ENCODE results near the gene CTNND2.

Gene CTNND2

GRCh38 chr5:11579351-11579750, 324.9 kb downstream of the CTNND2 start:
- Mint-ChIP-seq H3K27me3 (no peaks in the 10 kb centered on the region), H3K9me3 (no peaks in the 10 kb centered on the region), H3K4me1 (no peaks in the 10 kb centered on the region), H3K4me3 (no peak overlapping the region), H3K27ac (no peak overlapping the region)
- ATAC-seq (no peak), DNase-seq (no peak)

GRCh38 chr5:11574787-11575186, 329.5 kb downstream of the CTNND2 start:
- H3K4me3 Mint-ChIP-seq, result no peak overlapping the region
- no peaks in the 10 kb centered on the region for H3K27me3 Mint-ChIP-seq
- no peak overlapping the region for H3K27ac Mint-ChIP-seq
- H3K4me1 Mint-ChIP-seq, result no peaks in the 10 kb centered on the region
- no peak for DNase-seq
- no peak for ATAC-seq
- H3K9me3 Mint-ChIP-seq, result no peaks in the 10 kb centered on the region

- Mint-ChIP-seq H3K9me3 (no peaks in the 10 kb centered on the region), H3K4me1 (no peaks in the 10 kb centered on the region), H3K27me3 (no peaks in the 10 kb centered on the region), H3K27ac (no peak overlapping the region), H3K4me3 (no peak overlapping the region)
- ATAC-seq (no peak), DNase-seq (no peak)
These were observed 330.9 kb downstream of the CTNND2 start for GRCh38 chr5:11573140-11573992.

- Mint-ChIP-seq H3K9me3 (peaks cover 4 to 5% of the 10 kb centered on the region in 2 donors), H3K27me3 (no peaks in the 10 kb centered on the region), H3K4me1 (no peaks in the 10 kb centered on the region), H3K4me3 (no peak overlapping the region), H3K27ac (no peak overlapping the region)
- DNase-seq (no peak), ATAC-seq (no peak)
These were observed 339.5 kb downstream of the CTNND2 start for GRCh38 chr5:11564706-11565105.

GRCh38 chr5:11563822-11564221, 340.4 kb downstream of the CTNND2 start:
- H3K4me3 Mint-ChIP-seq, result no peak overlapping the region
- H3K27ac Mint-ChIP-seq, result no peak overlapping the region
- no peaks in the 10 kb centered on the region for H3K4me1 Mint-ChIP-seq
- H3K27me3 Mint-ChIP-seq, result no peaks in the 10 kb centered on the region
- ATAC-seq, result no peak
- no peak for DNase-seq
- H3K9me3 Mint-ChIP-seq, result peaks cover 4 to 7% of the 10 kb centered on the region in 2 donors

GRCh38 chr5:11560915-11561697, 343.1 kb downstream of the CTNND2 start:
- no peak for DNase-seq
- Mint-ChIP-seq H3K27me3 (no peaks in the 10 kb centered on the region), H3K9me3 (peaks cover 4 to 15% of the 10 kb centered on the region in 2 donors), H3K4me3 (no peak overlapping the region), H3K4me1 (no peaks in the 10 kb centered on the region), H3K27ac (no peak overlapping the region)
- no peak for ATAC-seq

- no peaks in the 10 kb centered on the region for H3K4me1 Mint-ChIP-seq
- H3K4me3 Mint-ChIP-seq, result no peak overlapping the region
- H3K9me3 Mint-ChIP-seq, result peaks cover 4 to 15% of the 10 kb centered on the region in 2 donors
- no peaks in the 10 kb centered on the region for H3K27me3 Mint-ChIP-seq
- H3K27ac Mint-ChIP-seq, result no peak overlapping the region
- DNase-seq (no peak), ATAC-seq (no peak)
These were observed 347.2 kb downstream of the CTNND2 start for GRCh38 chr5:11557063-11557462.

GRCh38 chr5:11555171-11555570, 349.1 kb downstream of the CTNND2 start:
- peaks cover 4 to 20% of the 10 kb centered on the region in 2 donors for H3K9me3 Mint-ChIP-seq

GRCh38 chr5:11547730-11548129, 356.5 kb downstream of the CTNND2 start:
- H3K27ac Mint-ChIP-seq, result no peak overlapping the region
- H3K27me3 Mint-ChIP-seq, result no peaks in the 10 kb centered on the region
- H3K9me3 Mint-ChIP-seq, result peaks cover 0 to 6% of the 10 kb centered on the region in 2 donors
- ATAC-seq (no peak), DNase-seq (no peak)
- no peaks in the 10 kb centered on the region for H3K4me1 Mint-ChIP-seq
- H3K4me3 Mint-ChIP-seq, result no peak overlapping the region

More at GRCh38 chr5:11555171-11555570, 349.1 kb downstream of the CTNND2 start:
- no peak for ATAC-seq
- H3K27ac Mint-ChIP-seq, result no peak overlapping the region
- DNase-seq, result no peak
- no peaks in the 10 kb centered on the region for H3K4me1 Mint-ChIP-seq
- H3K27me3 Mint-ChIP-seq, result no peaks in the 10 kb centered on the region
- H3K4me3 Mint-ChIP-seq, result no peak overlapping the region

GRCh38 chr5:11547140-11547539, 357.1 kb downstream of the CTNND2 start:
- Mint-ChIP-seq H3K27me3 (no peaks in the 10 kb centered on the region), H3K4me3 (no peak overlapping the region), H3K9me3 (peaks cover 0 to 6% of the 10 kb centered on the region in 2 donors), H3K4me1 (no peaks in the 10 kb centered on the region), H3K27ac (no peak overlapping the region)
- ATAC-seq (no peak), DNase-seq (no peak)

GRCh38 chr5:11540112-11540511, 364.1 kb downstream of the CTNND2 start:
- Mint-ChIP-seq H3K27ac (no peak overlapping the region), H3K9me3 (no peaks in the 10 kb centered on the region), H3K4me1 (no peaks in the 10 kb centered on the region), H3K27me3 (no peaks in the 10 kb centered on the region), H3K4me3 (no peak overlapping the region)
- no peak for DNase-seq
- no peak for ATAC-seq

GRCh38 chr5:11531811-11532555, 372.3 kb downstream of the CTNND2 start:
- Mint-ChIP-seq H3K4me1 (no peaks in the 10 kb centered on the region), H3K4me3 (no peak overlapping the region), H3K27me3 (no peaks in the 10 kb centered on the region), H3K27ac (no peak overlapping the region), H3K9me3 (no peaks in the 10 kb centered on the region)
- DNase-seq (no peak), ATAC-seq (no peak)

GRCh38 chr5:11528720-11529119, 375.5 kb downstream of the CTNND2 start:
- Mint-ChIP-seq H3K9me3 (no peaks in the 10 kb centered on the region), H3K4me3 (no peak overlapping the region), H3K27ac (no peak overlapping the region), H3K27me3 (no peaks in the 10 kb centered on the region), H3K4me1 (no peaks in the 10 kb centered on the region)
- ATAC-seq (no peak), DNase-seq (no peak)

GRCh38 chr5:11527652-11528349, 376.4 kb downstream of the CTNND2 start:
- no peak overlapping the region for H3K27ac Mint-ChIP-seq
- no peak for DNase-seq
- no peak overlapping the region for H3K4me3 Mint-ChIP-seq
- no peak for ATAC-seq
- H3K27me3 Mint-ChIP-seq, result no peaks in the 10 kb centered on the region
- no peaks in the 10 kb centered on the region for H3K4me1 Mint-ChIP-seq
- no peaks in the 10 kb centered on the region for H3K9me3 Mint-ChIP-seq

- ATAC-seq (no peak), DNase-seq (no peak)
- no peaks in the 10 kb centered on the region for H3K4me1 Mint-ChIP-seq
- no peaks in the 10 kb centered on the region for H3K27me3 Mint-ChIP-seq
- H3K27ac Mint-ChIP-seq, result no peak overlapping the region
- no peaks in the 10 kb centered on the region for H3K9me3 Mint-ChIP-seq
- no peak overlapping the region for H3K4me3 Mint-ChIP-seq
These were observed 379.2 kb downstream of the CTNND2 start for GRCh38 chr5:11525020-11525419.

Measured in stimulated activated naive CD8-positive, alpha-beta T cell treated with anti-CD3 and anti-CD28 coated beads, Interleukin-15, amount 100 ng/mL, for 72 hours (primary cell).